Measurements from ENCODE around the gene PSME1.
"Not testable (repeated sequence)": the region's sequence is repeated elsewhere in the genome, so short reads cannot be mapped to it uniquely, and the experiment has no call there.

Gene PSME1

GRCh38 chr14:24105609-24106239 lies 30.3 kb upstream of the PSME1 start:
- not testable (repeated sequence) for DNase-seq

GRCh38 chr14:24106672-24107271 lies 29.2 kb upstream of the PSME1 start:
- DNase-seq: no peak

GRCh38 chr14:24108336-24108874 lies 27.6 kb upstream of the PSME1 start:
- DNase-seq: no peak

- DNase-seq: no peak
Observed at GRCh38 chr14:24110060-24110459, 25.9 kb upstream of the PSME1 start.

- DNase-seq: no peak
Observed at GRCh38 chr14:24110523-24110922, 25.5 kb upstream of the PSME1 start.

GRCh38 chr14:24113379-24113800 lies 22.6 kb upstream of the PSME1 start:
- no peak for DNase-seq

GRCh38 chr14:24113801-24114531 lies 22.0 kb upstream of the PSME1 start:
- peak; percentile 93 for DNase-seq

GRCh38 chr14:24114532-24115421 lies 21.2 kb upstream of the PSME1 start, which contains the start of the genes DCAF11 and NRL:
TSS of gene DCAF11 (plus strand) at chr14:24114777. CDS start at chr14:24115595, 818 bp downstream.
TSS of gene NRL (minus strand) at chr14:24114949. CDS start at chr14:24082848, 32,101 bp downstream.
- DNase-seq: peak; percentile 100

GRCh38 chr14:24115422-24116127 lies 20.4 kb upstream of the PSME1 start:
- DNase-seq: no peak

GRCh38 chr14:24116128-24116814 lies 19.7 kb upstream of the PSME1 start:
- DNase-seq: no peak

GRCh38 chr14:24117179-24117578 lies 18.8 kb upstream of the PSME1 start:
- no peak for DNase-seq

- no peak for DNase-seq
Observed at GRCh38 chr14:24119691-24120090, 16.3 kb upstream of the PSME1 start.

GRCh38 chr14:24121210-24121609 lies 14.8 kb upstream of the PSME1 start:
- DNase-seq: no peak

- peak; percentile 61 for DNase-seq
Observed at GRCh38 chr14:24122416-24122815, 13.6 kb upstream of the PSME1 start.

- DNase-seq: peak; percentile 55
Observed at GRCh38 chr14:24122898-24123297, 13.1 kb upstream of the PSME1 start.

- peak; percentile 96 for DNase-seq
Observed at GRCh38 chr14:24123424-24124417, 12.3 kb upstream of the PSME1 start.

- DNase-seq: no peak
Observed at GRCh38 chr14:24126939-24127338, 9.1 kb upstream of the PSME1 start.

GRCh38 chr14:24127673-24128072 lies 8.3 kb upstream of the PSME1 start:
- no peak for DNase-seq

GRCh38 chr14:24129410-24129998 lies 6.5 kb upstream of the PSME1 start:
- no peak for DNase-seq

GRCh38 chr14:24130380-24130716 lies 5.6 kb upstream of the PSME1 start, which contains the start of gene FITM1:
TSS of gene FITM1 (plus strand) at chr14:24130659. CDS start at chr14:24131564, 905 bp downstream.
- no peak for DNase-seq
